IMR-90 (cell line): ENCODE data around the gene RPTOR. TPM values are rescaled to one million over a fixed set of nuclear protein-coding genes. Genes with fewer than 3 reads are reported as not detected.
A peak's percentile ranks its signal among the peaks of the same experiment; 100 is the strongest.

Experiments
- ATAC-seq: fragments of 200-7000 bp; cut with Tn5 transposase; 2 replicates; pipeline ENCODE4 v1.9.1; 2020; ENCODE audit warnings: low read depth, mild to moderate bottlenecking, moderate library complexity
- BruUV-seq: library from RNA; stranded (reverse); fragments of 400-500 nt; replicated peaks from 2 replicates; lab custom pipeline; 2021; lab: Mats Ljungman, UMichigan
- CTCF ChIA-PET: fragments of 300-600 bp; formaldehyde crosslinking; extraction: SDS; loops from one replicate; lab custom pipeline; 2021; ENCODE audit warnings: antibody characterized with exemption; lab: Yijun Ruan, JAX
- POLR2A ChIA-PET: fragments of 300-600 bp; sonication (Branson Sonifier 250); formaldehyde crosslinking; loops from one replicate; lab custom pipeline; 2022; ENCODE audit warnings: antibody characterized with exemption; ENCODE audit not compliant: unreplicated experiment; lab: Charles Lee
- DNase-seq: peaks from one replicate; pipeline ENCODE4 v3.0.0; 2013
- H2AFZ ChIP-seq: replicated peaks from 2 replicates; pipeline ENCODE3; 2013; ENCODE audit warnings: low read length, mild to moderate bottlenecking; ENCODE audit not compliant: poor library complexity
- H2AK5ac ChIP-seq: 2 replicates; pipeline ENCODE4 v1.6.1; 2013; ENCODE audit warnings: low read depth, low read length, inconsistent platforms
- H2AK9ac ChIP-seq: replicated peaks from 2 replicates; pipeline ENCODE3; 2013; ENCODE audit warnings: mild to moderate bottlenecking, low read depth, low read length, moderate library complexity; ENCODE audit not compliant: poor library complexity
- H2BK120ac ChIP-seq: 2 replicates; pipeline ENCODE4 v1.6.1; 2013; ENCODE audit warnings: low read depth, low read length, inconsistent platforms
- H2BK15ac ChIP-seq: 3 replicates; pipeline ENCODE4 v1.6.1; 2013; ENCODE audit warnings: low read depth, low read length, inconsistent platforms
- H2BK20ac ChIP-seq: 2 replicates; pipeline ENCODE4 v1.6.1; 2013; ENCODE audit warnings: low read depth, mild to moderate bottlenecking, inconsistent platforms, low read length, moderate library complexity
- H2BK5ac ChIP-seq: 2 replicates; pipeline ENCODE4 v1.6.1; 2013; ENCODE audit warnings: mild to moderate bottlenecking, low read depth, low read length, inconsistent platforms; ENCODE audit not compliant: poor library complexity, severe bottlenecking
- H3K14ac ChIP-seq: replicated peaks from 2 replicates; pipeline ENCODE4 v1.6.1; 2013; ENCODE audit warnings: low read depth, low read length, inconsistent platforms
- H3K18ac ChIP-seq: 2 replicates; pipeline ENCODE4 v1.6.1; 2013; ENCODE audit warnings: low read depth, low read length, control low read depth
- H3K23ac ChIP-seq: 2 replicates; pipeline ENCODE4 v1.6.1; 2013; ENCODE audit warnings: low read depth, low read length, inconsistent platforms
- H3K27ac ChIP-seq: 2 replicates; pipeline ENCODE4 v1.5.1; 2013; ENCODE audit warnings: mild to moderate bottlenecking, control low read depth, low read length; ENCODE audit not compliant: insufficient read depth
- H3K27me3 ChIP-seq: 2 replicates; pipeline ENCODE4 v1.6.1; 2013; ENCODE audit warnings: low read length; ENCODE audit not compliant: control insufficient read depth, insufficient read depth
- H3K36me3 ChIP-seq: 2 replicates; pipeline ENCODE4 v1.6.1; 2013; ENCODE audit warnings: low read length, mixed read lengths; ENCODE audit not compliant: control insufficient read depth, insufficient read depth
- H3K4ac ChIP-seq: 2 replicates; pipeline ENCODE4 v1.6.1; 2013; ENCODE audit warnings: low read depth, low read length, inconsistent platforms
- H3K4me1 ChIP-seq: 2 replicates; pipeline ENCODE4 v1.6.1; 2013; ENCODE audit warnings: low read length, mixed read lengths; ENCODE audit not compliant: control insufficient read depth, insufficient read depth
- H3K4me2 ChIP-seq: 2 replicates; pipeline ENCODE4 v1.6.1; 2013; ENCODE audit warnings: low read depth, mild to moderate bottlenecking, control low read depth, low read length, moderate library complexity
- H3K4me3 ChIP-seq: 2 replicates; pipeline ENCODE4 v1.5.1; 2013; ENCODE audit warnings: low read depth, mild to moderate bottlenecking, control low read depth, low read length, moderate library complexity; ENCODE audit not compliant: insufficient read depth
- H3K56ac ChIP-seq: 2 replicates; pipeline ENCODE4 v1.6.1; 2013; ENCODE audit warnings: low read length, inconsistent platforms; ENCODE audit not compliant: insufficient read depth; ENCODE audit errors: extremely low read depth
- H3K79me1 ChIP-seq, 2 experiments: 2 replicates each; pipeline ENCODE4 v1.6.1; 2013; ENCODE audit warnings: low read length in 2 of 2, inconsistent platforms in 1 of 2, low read depth in 1 of 2
- H3K9ac ChIP-seq: 2 replicates; pipeline ENCODE4 v1.6.1; 2013; ENCODE audit warnings: low read depth, low read length, control low read depth
- H3K9me1 ChIP-seq: 2 replicates; pipeline ENCODE4 v1.6.1; 2013; ENCODE audit warnings: low read length, inconsistent platforms; ENCODE audit not compliant: insufficient read depth
- H3K9me3 ChIP-seq: 2 replicates; pipeline ENCODE4 v1.6.1; 2013; ENCODE audit warnings: low read length; ENCODE audit not compliant: control insufficient read depth, insufficient read depth
- H4K20me1 ChIP-seq: 2 replicates; pipeline ENCODE4 v1.6.1; 2013; ENCODE audit warnings: low read length, inconsistent platforms; ENCODE audit not compliant: insufficient read depth
- H4K5ac ChIP-seq: 2 replicates; pipeline ENCODE4 v1.6.1; 2013; ENCODE audit warnings: mild to moderate bottlenecking, low read depth, low read length, control low read depth
- H4K8ac ChIP-seq, 2 experiments: 2 replicates each; pipeline ENCODE4 v1.6.1; 2013; ENCODE audit warnings: low read depth in 2 of 2, low read length in 2 of 2, control low read depth in 1 of 2, inconsistent platforms in 1 of 2
- H4K91ac ChIP-seq: 2 replicates; pipeline ENCODE4 v1.6.1; 2013; ENCODE audit warnings: low read depth, low read length, inconsistent platforms; ENCODE audit not compliant: insufficient read depth
- CHD1 ChIP-seq: IDR thresholded peaks from 2 replicates; pipeline ENCODE4 v1.6.1; 2012; ENCODE audit warnings: low read depth, low read length, improper control_type of control experiment
- FOS ChIP-seq: fragments of 150-350 bp; IDR thresholded peaks from 2 replicates; pipeline ENCODE4 v1.6.1; 2016; ENCODE audit warnings: low read depth, low read length
- MAZ ChIP-seq: IDR thresholded peaks from 2 replicates; pipeline ENCODE4 v1.6.1; 2012; ENCODE audit warnings: low read depth, mild to moderate bottlenecking, low read length, improper control_type of control experiment, moderate library complexity, borderline replicate concordance
- WGBS, 2 experiments: methylation state at CpG; one replicate each; pipeline versions ENCODE4 v1.1.5 to v1.1.7; 2013; ENCODE audit warnings: missing lambda C conversion rate in 2 of 2; ENCODE audit not compliant: insufficient read length in 1 of 2; ENCODE audit errors: extremely low coverage in 2 of 2; 5-methylcytosine and 5-hydroxymethylcytosine counted together
- dilution Hi-C: fragments of 300-500 bp; cut with HindIII; formaldehyde crosslinking; loops from one replicate; pipeline ENCODE4 v1.14.3; 2018; ENCODE audit warnings: low sequenced_read_pairs; ENCODE audit not compliant: unreplicated experiment
- in situ Hi-C: fragments of 300-500 bp; cut with MboI; formaldehyde crosslinking; loops from 3 replicates; pipeline ENCODE4 v1.14.3; 2019; ENCODE audit warnings: low sequenced_read_pairs, inconsistent platforms, mixed read lengths
- intact Hi-C: fragments of 100-400 bp; cut with micrococcal nuclease; formaldehyde crosslinking; loops from 2 replicates; pipeline ENCODE4 v1.10.0; 2022
- polyA plus RNA-seq, 3 experiments: library from polyadenylated mRNA; depleted of rRNA; stranded (reverse); fragments of >200 nt; gene quantifications; 2 replicates each; pipeline ENCODE4 v1.2.3, GENCODE V29; 2012; ENCODE audit warnings: low replicate concordance in 1 of 3
- total RNA-seq: library from RNA; depleted of rRNA; stranded (reverse); fragments of >200 nt; gene quantifications from 2 replicates; pipeline ENCODE4 v1.2.3, GENCODE V29; 2012
- TF ChIP-seq, protein P1 (sequence below): conservative IDR thresholded peaks from 2 replicates; pipeline ENCODE4 v1.5.1; 2012; ENCODE audit warnings: mild to moderate bottlenecking, low read depth, low read length, improper control_type of control experiment
- TF ChIP-seq, protein P2 (sequence below): fragments of 150-350 bp; IDR thresholded peaks from 2 replicates; pipeline ENCODE4 v1.6.1; 2017; ENCODE audit warnings: mild to moderate bottlenecking, antibody characterized with exemption, low read length, low read depth

Gene RPTOR
- total and polyA plus RNA-seq, 2 of the 4 experiments (the other 2 are of a cell fraction): 10.8 to 14.7 TPM

DNA sequence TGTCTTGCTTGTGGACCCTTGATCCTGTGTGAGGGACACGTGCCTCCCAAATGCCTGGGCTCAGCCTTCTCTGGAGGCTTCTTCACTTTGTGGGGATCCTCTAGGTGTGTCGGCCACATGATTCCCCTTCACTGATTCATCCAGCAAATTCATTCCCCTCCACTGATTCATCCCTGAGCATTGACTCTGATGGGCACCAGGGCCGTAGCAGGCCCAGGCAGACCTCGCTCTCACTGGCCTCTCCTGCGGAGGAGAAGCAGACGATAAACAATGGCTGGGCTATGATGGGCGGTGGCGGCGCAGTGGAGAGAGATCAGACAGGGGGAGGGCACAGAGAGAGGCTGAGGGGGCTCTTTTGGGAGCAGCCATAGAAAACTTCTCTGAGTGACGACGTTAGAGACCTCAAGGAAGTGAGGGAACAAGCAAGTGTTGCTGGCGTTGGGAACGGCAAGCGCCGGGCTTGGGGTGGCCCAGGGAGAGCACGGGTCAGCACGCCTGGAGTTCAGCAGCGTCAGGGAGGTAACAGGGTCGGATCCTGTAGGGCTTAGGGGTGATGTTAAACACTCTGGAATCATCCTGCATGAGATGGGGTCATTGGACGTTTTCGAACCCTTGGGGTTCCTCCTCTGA lies 17.5 kb upstream of the RPTOR start:
- POLR2A ChIA-PET: no interaction called here
- BruUV-seq: no TSS peak
- dilution Hi-C loops (no loop called here), intact Hi-C loops (no loop called here), in situ Hi-C loops (no loop called here)
- Histone ChIP-seq H4K91ac (peak overlapping the region; percentile 40), H3K9me1 (peaks cover 17% of the 10 kb centered on the region), H4K5ac (peak overlapping the region; percentile 57; the same call in 1 of the 2 replicates), H3K4me3 (no peak overlapping the region), H2BK20ac (peak overlapping the region; percentile 88), H3K18ac (peak overlapping the region; percentile 10; the same call in 1 of the 2 replicates), H3K27me3 (peaks cover 3% of the 10 kb centered on the region; the same call in 1 of the 2 replicates), H2BK15ac (no peak overlapping the region; the same call in 2 of the 3 replicates), H3K23ac (peak overlapping the region; percentile 76), H3K9me3 (no peaks in the 10 kb centered on the region; the same call in 1 of the 2 replicates), H3K4me2 (no peak overlapping the region), H3K79me1 (no peaks in the 10 kb centered on the region), H2BK120ac (peak overlapping the region; percentile 90), H4K20me1 (no peaks in the 10 kb centered on the region), H4K8ac (peak overlapping the region in 1 of 2 experiments; percentile 93; a peak in 2 of 4 replicates), H3K4ac (peak overlapping the region; percentile 90), H3K4me1 (peaks cover 9% of the 10 kb centered on the region), H3K27ac (no peak overlapping the region), H2AFZ (peak overlapping the region; percentile 84), H3K56ac (no peak overlapping the region), H3K36me3 (no peaks in the 10 kb centered on the region), H3K14ac (peak overlapping the region; percentile 93), H2AK5ac (peak overlapping the region; percentile 77; the same call in 1 of the 2 replicates), H3K9ac (no peak overlapping the region), H2AK9ac (peak overlapping the region; percentile 92), H2BK5ac (peak overlapping the region; percentile 75)
- WGBS, 2 experiments: 89% methylated on average over 7 of the region's 21 CpGs; no CpG with 5 or more reads in 1 of the 2 experiments
- DNase-seq (peak; percentile 62), ATAC-seq (peak; percentile 82)
- CTCF ChIA-PET: no interaction called here
- TF ChIP-seq, protein P1, sequence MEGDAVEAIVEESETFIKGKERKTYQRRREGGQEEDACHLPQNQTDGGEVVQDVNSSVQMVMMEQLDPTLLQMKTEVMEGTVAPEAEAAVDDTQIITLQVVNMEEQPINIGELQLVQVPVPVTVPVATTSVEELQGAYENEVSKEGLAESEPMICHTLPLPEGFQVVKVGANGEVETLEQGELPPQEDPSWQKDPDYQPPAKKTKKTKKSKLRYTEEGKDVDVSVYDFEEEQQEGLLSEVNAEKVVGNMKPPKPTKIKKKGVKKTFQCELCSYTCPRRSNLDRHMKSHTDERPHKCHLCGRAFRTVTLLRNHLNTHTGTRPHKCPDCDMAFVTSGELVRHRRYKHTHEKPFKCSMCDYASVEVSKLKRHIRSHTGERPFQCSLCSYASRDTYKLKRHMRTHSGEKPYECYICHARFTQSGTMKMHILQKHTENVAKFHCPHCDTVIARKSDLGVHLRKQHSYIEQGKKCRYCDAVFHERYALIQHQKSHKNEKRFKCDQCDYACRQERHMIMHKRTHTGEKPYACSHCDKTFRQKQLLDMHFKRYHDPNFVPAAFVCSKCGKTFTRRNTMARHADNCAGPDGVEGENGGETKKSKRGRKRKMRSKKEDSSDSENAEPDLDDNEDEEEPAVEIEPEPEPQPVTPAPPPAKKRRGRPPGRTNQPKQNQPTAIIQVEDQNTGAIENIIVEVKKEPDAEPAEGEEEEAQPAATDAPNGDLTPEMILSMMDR: no peak
- TF ChIP-seq, protein P2, sequence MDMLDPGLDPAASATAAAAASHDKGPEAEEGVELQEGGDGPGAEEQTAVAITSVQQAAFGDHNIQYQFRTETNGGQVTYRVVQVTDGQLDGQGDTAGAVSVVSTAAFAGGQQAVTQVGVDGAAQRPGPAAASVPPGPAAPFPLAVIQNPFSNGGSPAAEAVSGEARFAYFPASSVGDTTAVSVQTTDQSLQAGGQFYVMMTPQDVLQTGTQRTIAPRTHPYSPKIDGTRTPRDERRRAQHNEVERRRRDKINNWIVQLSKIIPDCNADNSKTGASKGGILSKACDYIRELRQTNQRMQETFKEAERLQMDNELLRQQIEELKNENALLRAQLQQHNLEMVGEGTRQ: peak; percentile 20; the same call in 1 of the 2 replicates
- TF ChIP-seq FOS (0 out of 2 replicates have a peak, but pooled peaks have one; percentile 22), CHD1 (no peak), MAZ (0 out of 2 replicates have a peak, but pooled peaks have one; percentile 14)
